Chondrocyte (in vitro differentiated cells): ENCODE results near the gene PABPN1. TPM values are rescaled to one million over a fixed set of nuclear protein-coding genes. Genes with fewer than 3 reads are reported as not detected.

ENCODE experiments used
- DNase-seq: peaks from one replicate; pipeline ENCODE4 v3.0.0; 2021; ENCODE audit warnings: mixed read lengths, low spot score
- H3K27ac Mint-ChIP-seq: one replicate; pipeline ENCODE4 v1.8.0; 2021; ENCODE audit warnings: mild to moderate bottlenecking, moderate library complexity, mixed read lengths; ENCODE audit not compliant: unreplicated experiment
- H3K27me3 Mint-ChIP-seq: 2 replicates; pipeline ENCODE4 v1.8.0; 2021; ENCODE audit warnings: low read depth, mixed read lengths
- H3K36me3 Mint-ChIP-seq: 2 replicates; pipeline ENCODE4 v1.8.0; 2021; ENCODE audit warnings: low read depth, mixed read lengths
- H3K4me1 Mint-ChIP-seq: 2 replicates; pipeline ENCODE4 v1.8.0; 2021; ENCODE audit warnings: low read depth, mild to moderate bottlenecking, mixed read lengths
- H3K4me3 Mint-ChIP-seq: one replicate; pipeline ENCODE4 v1.8.0; 2021; ENCODE audit warnings: mild to moderate bottlenecking, moderate library complexity, mixed read lengths; ENCODE audit not compliant: unreplicated experiment
- H3K9me3 Mint-ChIP-seq: 2 replicates; pipeline ENCODE4 v1.8.0; 2021; ENCODE audit warnings: low read depth, mixed read lengths
- total RNA-seq: library from RNA; stranded (reverse); gene quantifications from 3 replicates; pipeline ENCODE4 v1.2.1, GENCODE V29; 2021
- TF ChIP-seq, protein P1 (sequence below): fragments of 200-600 bp; sonication (generic); IDR thresholded peaks from 2 replicates; pipeline ENCODE4 v1.5.0; 2021; ENCODE audit warnings: antibody characterized with exemption, mild to moderate bottlenecking, moderate library complexity

PABPN1 gene
- total RNA-seq, 1 donor from 2014 or later, result 135 TPM

DNA sequence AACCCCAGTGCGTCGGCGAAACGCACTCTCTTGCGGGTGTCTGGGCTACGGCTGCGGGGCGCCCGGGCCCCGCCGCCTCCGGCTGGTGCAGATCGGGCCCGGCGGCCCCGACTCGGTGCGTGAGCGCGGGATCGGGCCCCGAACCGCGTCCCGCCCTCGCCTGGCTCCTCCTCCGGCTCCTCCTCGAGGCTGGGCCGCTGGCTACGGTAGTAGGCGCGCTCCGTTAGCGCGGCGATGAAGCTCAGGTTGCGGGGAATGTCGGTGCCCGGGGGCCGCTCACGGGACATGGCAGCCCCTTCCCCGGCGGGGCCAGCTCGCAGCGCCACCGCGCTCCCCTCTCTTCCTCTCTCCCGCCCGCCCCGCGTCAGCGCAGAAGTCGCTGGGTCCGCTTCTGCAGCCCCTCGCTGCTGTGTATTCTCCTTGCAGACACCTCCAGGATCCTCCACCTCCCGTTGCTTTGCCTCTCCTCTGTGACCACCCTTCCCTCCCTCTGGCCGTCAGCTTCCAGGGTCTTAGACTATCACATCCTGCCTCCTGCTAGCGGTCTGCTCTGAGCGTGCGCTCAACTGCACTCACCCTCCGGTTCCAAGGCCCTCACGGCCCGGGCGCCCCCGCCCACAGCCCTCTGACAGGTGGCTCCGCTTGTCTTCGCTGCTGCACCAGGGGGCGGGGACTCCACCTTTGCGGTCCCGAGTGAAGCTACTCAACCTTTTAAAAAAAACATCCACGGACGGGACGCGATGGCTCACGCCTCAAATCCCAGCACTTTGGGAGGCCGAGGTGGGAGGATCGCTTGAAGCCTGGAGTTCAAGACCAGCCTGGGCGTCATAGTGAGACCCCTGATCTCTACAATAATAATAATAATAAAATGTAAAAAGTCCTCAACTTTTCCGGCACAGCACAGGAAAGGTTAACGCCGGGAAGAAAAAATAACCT lies 18.7 kb upstream of the PABPN1 start, which contains the start of gene PPP1R3E:
Gene PPP1R3E, minus strand, starts transcription at position 570 of the 936 bp plus-strand sequence. Its CDS starts 283 bp downstream, at position 287.
- TF ChIP-seq, protein P1, sequence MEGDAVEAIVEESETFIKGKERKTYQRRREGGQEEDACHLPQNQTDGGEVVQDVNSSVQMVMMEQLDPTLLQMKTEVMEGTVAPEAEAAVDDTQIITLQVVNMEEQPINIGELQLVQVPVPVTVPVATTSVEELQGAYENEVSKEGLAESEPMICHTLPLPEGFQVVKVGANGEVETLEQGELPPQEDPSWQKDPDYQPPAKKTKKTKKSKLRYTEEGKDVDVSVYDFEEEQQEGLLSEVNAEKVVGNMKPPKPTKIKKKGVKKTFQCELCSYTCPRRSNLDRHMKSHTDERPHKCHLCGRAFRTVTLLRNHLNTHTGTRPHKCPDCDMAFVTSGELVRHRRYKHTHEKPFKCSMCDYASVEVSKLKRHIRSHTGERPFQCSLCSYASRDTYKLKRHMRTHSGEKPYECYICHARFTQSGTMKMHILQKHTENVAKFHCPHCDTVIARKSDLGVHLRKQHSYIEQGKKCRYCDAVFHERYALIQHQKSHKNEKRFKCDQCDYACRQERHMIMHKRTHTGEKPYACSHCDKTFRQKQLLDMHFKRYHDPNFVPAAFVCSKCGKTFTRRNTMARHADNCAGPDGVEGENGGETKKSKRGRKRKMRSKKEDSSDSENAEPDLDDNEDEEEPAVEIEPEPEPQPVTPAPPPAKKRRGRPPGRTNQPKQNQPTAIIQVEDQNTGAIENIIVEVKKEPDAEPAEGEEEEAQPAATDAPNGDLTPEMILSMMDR, result no peak
- Mint-ChIP-seq H3K9me3 (no peaks in the 10 kb centered on the region), H3K27ac (peak within 1 kb of the TSS; percentile 98), H3K36me3 (peaks cover 1% of the 10 kb centered on the region), H3K27me3 (no peaks in the 10 kb centered on the region), H3K4me1 (peaks cover 37% of the 10 kb centered on the region), H3K4me3 (peak within 1 kb of the TSS; percentile 97)
- no peak for DNase-seq

DNA sequence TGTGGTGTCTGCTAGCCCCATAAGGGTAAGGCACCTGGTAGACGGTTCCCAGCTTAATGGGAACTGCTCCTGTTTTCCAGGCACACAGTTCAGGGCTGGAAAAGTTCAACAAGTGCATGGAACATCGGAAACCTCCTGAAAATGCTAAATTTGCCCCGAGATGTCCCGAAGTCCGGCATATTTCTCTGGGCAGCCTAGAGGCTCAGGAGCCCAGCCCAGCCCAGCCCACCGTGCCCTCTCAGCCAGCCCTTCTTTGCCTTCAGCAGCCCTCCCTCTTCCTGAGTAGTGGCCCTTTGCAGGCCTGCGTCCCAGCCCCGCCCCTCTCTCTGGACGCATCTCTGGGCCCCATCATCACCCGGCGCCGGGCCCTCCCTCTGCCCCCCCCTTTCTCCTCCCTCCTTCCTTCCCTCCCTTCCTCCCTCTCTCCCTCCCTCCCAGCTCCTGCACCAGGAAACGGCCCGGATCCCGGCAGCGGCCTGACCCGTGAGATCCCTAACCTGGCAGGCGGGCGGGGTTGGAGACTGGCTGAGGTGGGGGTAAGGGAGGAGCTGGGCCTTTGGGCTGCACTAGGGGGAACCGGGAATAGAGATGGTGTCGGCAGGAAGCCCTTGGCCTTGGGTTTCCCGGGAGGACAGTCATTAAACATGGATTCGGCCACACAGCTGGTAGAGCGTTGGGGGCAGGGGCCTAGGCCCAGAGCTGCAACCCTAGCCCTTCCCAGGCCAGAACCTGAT lies 14.7 kb upstream of the PABPN1 start, which contains the start of gene BCL2L2:
Gene BCL2L2, plus strand, starts transcription at position 422 of the 734 bp plus-strand sequence. CDS start 935 bp downstream, outside the sequence.
- H3K9me3 Mint-ChIP-seq, result no peaks in the 10 kb centered on the region
- H3K27ac Mint-ChIP-seq, result peak within 1 kb of the TSS; percentile 93
- H3K4me1 Mint-ChIP-seq, result peaks cover 44% of the 10 kb centered on the region
- H3K36me3 Mint-ChIP-seq, result peaks cover 5% of the 10 kb centered on the region
- DNase-seq, result no peak
- peak within 1 kb of the TSS; percentile 97 for H3K4me3 Mint-ChIP-seq
- TF ChIP-seq, protein P1, result no peak
- H3K27me3 Mint-ChIP-seq, result no peaks in the 10 kb centered on the region

DNA sequence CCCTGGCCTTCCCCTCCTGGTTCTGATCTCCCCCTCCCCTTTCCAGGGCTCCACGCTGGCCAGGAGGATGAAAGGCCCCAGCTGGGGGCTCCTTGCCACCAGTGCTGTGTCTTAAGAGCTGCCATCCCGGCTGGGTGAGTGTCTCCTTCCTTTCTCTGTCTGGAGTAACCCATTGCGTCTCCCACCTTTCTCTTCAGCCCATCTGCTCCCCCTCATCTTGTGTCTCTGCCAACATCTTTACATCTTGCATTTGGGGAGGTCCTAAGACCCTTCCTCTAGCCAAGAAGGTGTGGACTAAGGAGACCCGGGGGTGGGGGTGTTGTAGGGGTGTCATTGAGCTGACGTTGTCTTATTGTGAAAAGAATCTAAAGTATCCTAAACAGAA lies 14.1 kb upstream of the PABPN1 start:
- Mint-ChIP-seq H3K27me3 (no peaks in the 10 kb centered on the region), H3K36me3 (peaks cover 5% of the 10 kb centered on the region), H3K27ac (peak overlapping the region; percentile 93), H3K9me3 (no peaks in the 10 kb centered on the region), H3K4me3 (peak overlapping the region; percentile 97), H3K4me1 (peaks cover 44% of the 10 kb centered on the region)
- DNase-seq, result no peak
- TF ChIP-seq, protein P1, result no peak

DNA sequence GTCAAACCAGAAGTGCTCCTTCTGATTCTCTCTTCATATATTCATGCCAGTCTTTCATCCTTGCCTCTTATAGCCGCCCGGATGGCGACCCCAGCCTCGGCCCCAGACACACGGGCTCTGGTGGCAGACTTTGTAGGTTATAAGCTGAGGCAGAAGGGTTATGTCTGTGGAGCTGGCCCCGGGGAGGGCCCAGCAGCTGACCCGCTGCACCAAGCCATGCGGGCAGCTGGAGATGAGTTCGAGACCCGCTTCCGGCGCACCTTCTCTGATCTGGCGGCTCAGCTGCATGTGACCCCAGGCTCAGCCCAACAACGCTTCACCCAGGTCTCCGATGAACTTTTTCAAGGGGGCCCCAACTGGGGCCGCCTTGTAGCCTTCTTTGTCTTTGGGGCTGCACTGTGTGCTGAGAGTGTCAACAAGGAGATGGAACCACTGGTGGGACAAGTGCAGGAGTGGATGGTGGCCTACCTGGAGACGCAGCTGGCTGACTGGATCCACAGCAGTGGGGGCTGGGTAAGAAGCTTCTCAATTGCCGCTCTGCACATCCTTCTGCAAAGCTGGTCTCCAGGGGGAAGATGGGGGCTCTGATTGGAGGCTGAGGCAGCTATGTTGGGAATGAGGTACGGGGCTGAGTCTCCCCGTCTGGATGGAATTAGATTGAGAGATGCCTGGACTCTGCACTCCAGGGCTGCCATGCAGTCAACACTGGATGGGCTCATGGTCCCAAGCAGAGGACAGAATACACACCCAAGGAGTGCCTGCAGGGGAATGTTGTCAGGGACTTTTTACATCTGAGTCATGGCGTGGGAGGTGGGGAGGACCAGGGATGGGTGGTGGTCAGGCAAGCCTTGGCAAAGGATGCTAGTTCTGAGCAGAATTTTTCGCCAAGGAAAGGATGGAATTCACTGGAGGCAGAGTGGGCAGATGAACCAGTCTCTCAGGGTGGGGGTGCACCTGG lies 13.3 kb upstream of the PABPN1 start:
- H3K27me3 Mint-ChIP-seq, result no peaks in the 10 kb centered on the region
- peak overlapping the region; percentile 93 for H3K27ac Mint-ChIP-seq
- H3K4me3 Mint-ChIP-seq, result peak overlapping the region; percentile 97
- TF ChIP-seq, protein P1, result no peak
- H3K36me3 Mint-ChIP-seq, result peaks cover 8% of the 10 kb centered on the region
- H3K4me1 Mint-ChIP-seq, result peaks cover 41% of the 10 kb centered on the region
- no peak for DNase-seq
- no peaks in the 10 kb centered on the region for H3K9me3 Mint-ChIP-seq
